Pancreas (tissue), 10 donors: ENCODE results near the gene HOXB5. TPM values are rescaled to one million over a fixed set of nuclear protein-coding genes. Genes with fewer than 3 reads are reported as not detected.

ENCODE experiments used
- ATAC-seq, 4 donors: fragments of 200-7000 bp; cut with Tn5 transposase; one replicate each; pipeline versions ENCODE4 v1.8.0 to v1.9.1; 2020; ENCODE audit warnings: mild to moderate bottlenecking in 4 of 4, moderate library complexity in 4 of 4
- DNase-seq, 6 donors: peaks; one replicate each; pipeline ENCODE4 v3.0.0-alpha.2; 2020
- FAIRE-seq: peaks from 2 replicates; lab custom pipeline; 2012; peaks lifted over from hg19 to GRCh38; lab: Jason Lieb, UNC
- H3K27ac ChIP-seq, 4 donors: fragments of 200-600 bp; sonication (generic); 1 replicate in 3 of 4; 2 replicates in 1 of 4; pipeline versions ENCODE4 v1.5.0 to v1.8.0; 2020
- H3K27me3 ChIP-seq, 4 donors: fragments of 200-600 bp; one replicate each; pipeline ENCODE4 v1.8.0; 2021
- H3K36me3 ChIP-seq, 3 donors: fragments of 200-600 bp; sonication (generic) in 1 of 3; one replicate each; pipeline versions ENCODE4 v1.5.0 to v1.8.0; 2020 to 2021
- H3K4me1 ChIP-seq, 3 donors: fragments of 200-600 bp; one replicate each; pipeline ENCODE4 v1.8.0; 2021
- H3K4me3 ChIP-seq, 4 donors: fragments of 200-600 bp; sonication (generic) in 2 of 4; one replicate each; pipeline versions ENCODE4 v1.5.0 to v1.8.0; 2020 to 2021
- H3K9me3 ChIP-seq, 4 donors: fragments of 200-600 bp; one replicate each; pipeline ENCODE4 v1.8.0; 2021
- WGBS, 2 donors: extraction: QIAGEN DNeasy Blood & Tissue Kit; methylation state at CpG; one replicate each; pipeline ENCODE4 v1.1.7; 2013; 5-methylcytosine and 5-hydroxymethylcytosine counted together
- intact Hi-C, 3 donors: fragments of 100-400 bp; cut with DNase I; formaldehyde crosslinking; loops; one replicate each; pipeline versions ENCODE4 v1.11.1 to v1.14.2; 2022
- polyA plus RNA-seq, 2 donors: library from polyadenylated mRNA; stranded (reverse); fragments of 200-250 nt; gene quantifications; one replicate each; pipeline ENCODE4 v1.2.3, GENCODE V29; 2013
- total RNA-seq, 6 donors: library from RNA; stranded (reverse); fragmentation: NEBNext Ultra II Directional in 4 of 6; extraction: Animal tissue kit (Norgen Biotek cat#: 25700) in 4 of 6; gene quantifications; one replicate each; pipeline versions ENCODE4 v1.2.1 to v1.2.4, GENCODE V29; 2021 to 2023
- TF ChIP-seq, protein P1 (sequence below), 4 donors: fragments of 200-600 bp; sonication (generic) in 3 of 4; IDR thresholded peaks; one replicate each; pipeline versions ENCODE4 v1.5.0 to v1.8.0; 2021; ENCODE audit warnings: antibody characterized with exemption in 4 of 4
- donor health status: healthy with polysubstance abuse.
- donor health status: DM: no; HTN: no; CAD: no; lungs with moderate emphysema.
- donor health status: DM: no; HTN: no; CAD: no.
- donor health status: control.
- donor health status: control.
- donor health status: Bipolar disorder and iron deficiency.
- donor health status: DM: yes; HTN: yes; CAD: no.
- donor health status: DM: no; HTN: no; CAD: no.
- donor health status: DM: no; HTN: no; CAD: no.
- donor health status: DM: yes; HTN: yes; CAD: no.

HOXB5 gene
- total RNA-seq, result under 1 TPM; 0.19 to 0.90 (median 0.26) TPM
- 1 to 10 TPM in 1 of 2 donors, under 1 TPM in 1; 0.80 to 1.0 TPM for polyA plus RNA-seq

- no peak for FAIRE-seq
- intact Hi-C loops, result loop anchor here in 1 of 3 donors (10.0 kb wide), 1 partner anchor 238 kb away; no protein-coding TSS in a partner anchor
- H3K4me1 ChIP-seq, result peaks cover 0 to 5% (median 0%) of the 10 kb centered on the region in 3 donors
- H3K36me3 ChIP-seq, result no peaks in the 10 kb centered on the region
- TF ChIP-seq, protein P1, sequence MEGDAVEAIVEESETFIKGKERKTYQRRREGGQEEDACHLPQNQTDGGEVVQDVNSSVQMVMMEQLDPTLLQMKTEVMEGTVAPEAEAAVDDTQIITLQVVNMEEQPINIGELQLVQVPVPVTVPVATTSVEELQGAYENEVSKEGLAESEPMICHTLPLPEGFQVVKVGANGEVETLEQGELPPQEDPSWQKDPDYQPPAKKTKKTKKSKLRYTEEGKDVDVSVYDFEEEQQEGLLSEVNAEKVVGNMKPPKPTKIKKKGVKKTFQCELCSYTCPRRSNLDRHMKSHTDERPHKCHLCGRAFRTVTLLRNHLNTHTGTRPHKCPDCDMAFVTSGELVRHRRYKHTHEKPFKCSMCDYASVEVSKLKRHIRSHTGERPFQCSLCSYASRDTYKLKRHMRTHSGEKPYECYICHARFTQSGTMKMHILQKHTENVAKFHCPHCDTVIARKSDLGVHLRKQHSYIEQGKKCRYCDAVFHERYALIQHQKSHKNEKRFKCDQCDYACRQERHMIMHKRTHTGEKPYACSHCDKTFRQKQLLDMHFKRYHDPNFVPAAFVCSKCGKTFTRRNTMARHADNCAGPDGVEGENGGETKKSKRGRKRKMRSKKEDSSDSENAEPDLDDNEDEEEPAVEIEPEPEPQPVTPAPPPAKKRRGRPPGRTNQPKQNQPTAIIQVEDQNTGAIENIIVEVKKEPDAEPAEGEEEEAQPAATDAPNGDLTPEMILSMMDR (IDR thresholded peaks at IDR 0.05), result no peak
- 5% methylated on average over 50 of the region's 50 CpGs for WGBS, 2 donors
- no peak for DNase-seq
- peak in 2 of 4 donors; percentile 8 to 12 for ATAC-seq
- no peaks in the 10 kb centered on the region for H3K9me3 ChIP-seq
- H3K27ac ChIP-seq, result peak within 1 kb of the TSS in 2 of 4 donors; percentile 30 to 44
- peaks cover 0 to 69% (median 9%) of the 10 kb centered on the region in 4 donors for H3K27me3 ChIP-seq
- peak within 1 kb of the TSS in 2 of 4 donors; percentile 7 to 35 for H3K4me3 ChIP-seq
Measured at GRCh38 chr17:48593126-48593829, at the start of gene HOXB5. HOXB5 (minus strand) TSS chr17:48593779; CDS start chr17:48593682, 97 bp downstream.

- Histone ChIP-seq H3K4me3 (no peak overlapping the region), H3K27ac (no peak overlapping the region), H3K4me1 (no peaks in the 10 kb centered on the region), H3K27me3 (peaks cover 3 to 43% (median 16%) of the 10 kb centered on the region in 4 donors), H3K9me3 (no peaks in the 10 kb centered on the region), H3K36me3 (no peaks in the 10 kb centered on the region)
- DNase-seq (no peak), FAIRE-seq (no peak), ATAC-seq (no peak)
- intact Hi-C loops, result no loop called here
- WGBS, 2 donors, result 20 to 22% methylated on average over 23 of the region's 23 CpGs
- TF ChIP-seq, protein P1 (IDR thresholded peaks at IDR 0.05), result no peak
Measured at GRCh38 chr17:48642843-48643696, 49.5 kb upstream of the HOXB5 start.

GRCh38 chr17:48642059-48642842 lies 48.7 kb upstream of the HOXB5 start:
- WGBS, 2 donors, result 5% methylated on average over 58 of the region's 58 CpGs
- peaks cover 3 to 46% (median 14%) of the 10 kb centered on the region in 4 donors for H3K27me3 ChIP-seq
- H3K9me3 ChIP-seq, result no peaks in the 10 kb centered on the region
- H3K36me3 ChIP-seq, result no peaks in the 10 kb centered on the region
- no peak overlapping the region for H3K4me3 ChIP-seq
- TF ChIP-seq, protein P1 (IDR thresholded peaks at IDR 0.05), result no peak
- H3K27ac ChIP-seq, result no peak overlapping the region
- intact Hi-C loops, result no loop called here
- no peaks in the 10 kb centered on the region for H3K4me1 ChIP-seq
- FAIRE-seq (no peak), DNase-seq (no peak), ATAC-seq (no peak)

GRCh38 chr17:48641541-48642058 lies 48.0 kb upstream of the HOXB5 start:
- no peaks in the 10 kb centered on the region for H3K36me3 ChIP-seq
- no peak overlapping the region for H3K27ac ChIP-seq
- FAIRE-seq, result no peak
- ATAC-seq, result no peak
- H3K4me1 ChIP-seq, result no peaks in the 10 kb centered on the region
- DNase-seq, result no peak
- no peak overlapping the region for H3K4me3 ChIP-seq
- 8 to 9% methylated on average over 29 of the region's 29 CpGs for WGBS, 2 donors
- intact Hi-C loops, result no loop called here
- peaks cover 3 to 51% (median 18%) of the 10 kb centered on the region in 4 donors for H3K27me3 ChIP-seq
- TF ChIP-seq, protein P1 (IDR thresholded peaks at IDR 0.05), result no peak
- no peaks in the 10 kb centered on the region for H3K9me3 ChIP-seq
